HepG2 (cell line): ENCODE measurements around the gene FAAP20. TPM values are rescaled to one million over a fixed set of nuclear protein-coding genes. Genes with fewer than 3 reads are reported as not detected.

Experiments
- CREB3 ChIP-seq: sonication (generic); formaldehyde crosslinking; IDR thresholded peaks from 2 replicates; pipeline ENCODE4 v1.5.0; 2020; ENCODE audit warnings: missing genetic modification reagents
- ELF3 ChIP-seq: IDR thresholded peaks from 2 replicates; pipeline ENCODE4 v1.6.1; 2016; ENCODE audit warnings: missing genetic modification reagents, missing compliant biosample characterization
- HES4 ChIP-seq: sonication (generic); formaldehyde crosslinking; IDR thresholded peaks from 2 replicates; pipeline ENCODE4 v1.9.0; 2021; ENCODE audit warnings: mild to moderate bottlenecking, missing genetic modification reagents, borderline replicate concordance
- NCOA2 ChIP-seq: sonication (generic); formaldehyde crosslinking; IDR thresholded peaks from 2 replicates; pipeline ENCODE4 v1.8.0; 2022; ENCODE audit warnings: inconsistent platforms
- NCOA5 ChIP-seq: sonication (generic); formaldehyde crosslinking; IDR thresholded peaks from 2 replicates; pipeline ENCODE4 v1.4.0; 2020; ENCODE audit warnings: missing genetic modification reagents
- NR2F1 ChIP-seq, 2 experiments: fragments of 450-650 bp in 1 of 2; formaldehyde crosslinking in 1 of 2; IDR thresholded peaks; 2 replicates each; pipeline versions ENCODE4 v1.5.0 to v1.6.1; 2016 to 2020; ENCODE audit warnings: mild to moderate bottlenecking in 1 of 2, missing compliant biosample characterization in 1 of 2, missing genetic modification reagents in 1 of 2, moderate library complexity in 1 of 2
- REL ChIP-seq: sonication (generic); formaldehyde crosslinking; conservative IDR thresholded peaks from 2 replicates; pipeline ENCODE4 v1.8.0; 2022; ENCODE audit warnings: mild to moderate bottlenecking, missing genetic modification reagents, moderate library complexity
- RELA ChIP-seq: sonication (generic); formaldehyde crosslinking; IDR thresholded peaks from 2 replicates; pipeline ENCODE4 v1.4.0; 2020; ENCODE audit warnings: missing genetic modification reagents
- TCF12 ChIP-seq, 2 experiments: fragments of 450-650 bp in 1 of 2; sonication (generic) in 1 of 2; formaldehyde crosslinking in 1 of 2; IDR thresholded peaks; 2 replicates each; pipeline versions ENCODE4 v1.6.1 to v1.8.0; 2017 to 2022; ENCODE audit warnings: antibody characterized with exemption in 1 of 2, mild to moderate bottlenecking in 1 of 2, missing genetic modification reagents in 1 of 2, moderate library complexity in 1 of 2
- YY1 ChIP-seq: IDR thresholded peaks from 2 replicates; pipeline ENCODE4 v1.6.1; 2011; ENCODE audit warnings: low read length, low read depth, moderate library complexity, mild to moderate bottlenecking; ENCODE audit not compliant: insufficient read depth, insufficient replicate concordance
- ZHX2 ChIP-seq, 2 experiments: sonication (generic) in 1 of 2; formaldehyde crosslinking in 1 of 2; IDR thresholded peaks; 2 replicates each; pipeline versions ENCODE4 v1.6.1 to v1.9.0; 2014 to 2022; ENCODE audit warnings: antibody characterized with exemption in 1 of 2, borderline replicate concordance in 1 of 2, inconsistent platforms in 1 of 2, low read depth in 1 of 2, missing genetic modification reagents in 1 of 2
- ZNF496 ChIP-seq: sonication (generic); formaldehyde crosslinking; IDR thresholded peaks from 2 replicates; pipeline ENCODE4 v1.8.1; 2023; ENCODE audit warnings: mild to moderate bottlenecking, moderate library complexity, missing genetic modification reagents; ENCODE audit not compliant: insufficient replicate concordance
- ZNF503 ChIP-seq: sonication (generic); formaldehyde crosslinking; IDR thresholded peaks from 2 replicates; pipeline ENCODE4 v1.4.0; 2020; ENCODE audit warnings: missing genetic modification reagents
- ZNF552 ChIP-seq: sonication (generic); formaldehyde crosslinking; IDR thresholded peaks from 2 replicates; pipeline ENCODE4 v1.9.0; 2022; ENCODE audit warnings: missing genetic modification reagents, mild to moderate bottlenecking, borderline replicate concordance
- ZNF746 ChIP-seq: sonication (generic); formaldehyde crosslinking; IDR thresholded peaks from 2 replicates; pipeline ENCODE4 v1.8.0; 2022; ENCODE audit warnings: mild to moderate bottlenecking, missing genetic modification reagents
- polyA plus RNA-seq, 8 experiments: library from polyadenylated mRNA; depleted of rRNA in 3 of 8; stranded (reverse) in 7 of 8; unstranded in 1 of 8; fragments of >200 nt; fragmentation: Illumina TruSeq in 4 of 8; extraction: Trizol in 4 of 8; gene quantifications; 2 replicates each; pipeline versions ENCODE4 v1.2.1 to v1.2.3, GENCODE V29; 2011 to 2016; ENCODE audit warnings: low read depth in 4 of 8, missing spikeins in 1 of 8, mixed read lengths in 1 of 8; ENCODE audit not compliant: insufficient read depth in 1 of 8
- total RNA-seq, 5 experiments: library from RNA; depleted of rRNA; stranded (reverse); fragments of >200 nt; fragmentation: Illumina TruSeq; extraction: Trizol; gene quantifications; 2 replicates each; pipeline ENCODE4 v1.2.3, GENCODE V29; 2016; ENCODE audit warnings: low read depth in 1 of 5
- TF ChIP-seq, protein P1 (sequence below): sonication (generic); formaldehyde crosslinking; IDR thresholded peaks from 2 replicates; pipeline ENCODE4 v1.5.1; 2020; ENCODE audit warnings: mild to moderate bottlenecking, missing genetic modification reagents

Gene FAAP20
- total and polyA plus RNA-seq, 2 of the 13 experiments (the other 11 are each of a cell fraction or from before 2014, with no cell fraction given), result 9.6 to 10.8 TPM

GRCh38 chr1:2206813-2207487, 12.4 kb upstream of the FAAP20 start (continued):
- TF ChIP-seq ZNF503, result no peak
- no peak for TF ChIP-seq ZHX2 (IDR thresholded peaks at IDR 0.05; ENCODE audit: low read depth)
- TF ChIP-seq ZHX2 (CRISPR knock-in tag; IDR thresholded peaks at IDR 0.05; ENCODE audit: borderline replicate concordance), result 0 out of 2 replicates have a peak, but pooled peaks have one; percentile 29
- TF ChIP-seq RELA (CRISPR knock-in tag), result no peak
- no peak for TF ChIP-seq CREB3 (CRISPR knock-in tag)
- TF ChIP-seq HES4 (CRISPR knock-in tag), result no peak
- TF ChIP-seq YY1, result no peak
- TF ChIP-seq, protein P1, sequence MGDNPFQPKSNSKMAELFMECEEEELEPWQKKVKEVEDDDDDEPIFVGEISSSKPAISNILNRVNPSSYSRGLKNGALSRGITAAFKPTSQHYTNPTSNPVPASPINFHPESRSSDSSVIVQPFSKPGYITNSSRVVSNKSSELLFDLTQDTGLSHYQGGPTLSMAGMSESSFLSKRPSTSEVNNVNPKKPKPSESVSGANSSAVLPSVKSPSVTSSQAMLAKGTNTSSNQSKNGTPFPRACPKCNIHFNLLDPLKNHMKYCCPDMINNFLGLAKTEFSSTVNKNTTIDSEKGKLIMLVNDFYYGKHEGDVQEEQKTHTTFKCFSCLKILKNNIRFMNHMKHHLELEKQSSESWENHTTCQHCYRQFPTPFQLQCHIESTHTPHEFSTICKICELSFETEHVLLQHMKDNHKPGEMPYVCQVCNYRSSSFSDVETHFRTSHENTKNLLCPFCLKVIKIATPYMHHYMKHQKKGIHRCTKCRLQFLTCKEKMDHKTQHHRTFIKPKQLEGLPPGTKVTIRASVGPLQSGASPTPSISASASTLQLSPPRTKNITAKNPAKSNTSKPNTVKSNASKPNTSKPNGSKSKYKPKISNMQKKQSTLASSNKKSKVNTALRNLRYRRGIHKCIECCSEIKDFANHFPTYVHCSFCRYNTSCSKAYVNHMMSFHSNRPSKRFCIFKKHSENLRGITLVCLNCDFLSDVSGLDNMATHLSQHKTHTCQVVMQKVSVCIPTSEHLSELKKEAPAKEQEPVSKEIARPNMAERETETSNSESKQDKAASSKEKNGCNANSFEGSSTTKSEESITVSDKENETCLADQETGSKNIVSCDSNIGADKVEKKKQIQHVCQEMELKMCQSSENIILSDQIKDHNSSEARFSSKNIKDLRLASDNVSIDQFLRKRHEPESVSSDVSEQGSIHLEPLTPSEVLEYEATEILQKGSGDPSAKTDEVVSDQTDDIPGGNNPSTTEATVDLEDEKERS (CRISPR knock-in tag), result no peak
- TF ChIP-seq NR2F1 (CRISPR knock-in tag; IDR thresholded peaks at IDR 0.05), result no peak; a peak in 1 of 4 replicates
- 0 out of 2 replicates have a peak, but pooled peaks have one; percentile 19 for TF ChIP-seq ZNF746 (CRISPR knock-in tag)
- no peak for TF ChIP-seq REL
- TF ChIP-seq ZNF496 (CRISPR knock-in tag), result no peak
- TF ChIP-seq NCOA2, result no peak
- TF ChIP-seq TCF12 (IDR thresholded peaks at IDR 0.05), result no peak
- no peak for TF ChIP-seq TCF12 (CRISPR knock-in tag; IDR thresholded peaks at IDR 0.05)
- TF ChIP-seq ZNF552 (CRISPR knock-in tag), result no peak
- TF ChIP-seq NCOA5 (CRISPR knock-in tag), result no peak
- no peak for TF ChIP-seq ELF3 (CRISPR knock-in tag)
